ENCODE results near the gene C2orf42. TPM values are rescaled to one million over a fixed set of nuclear protein-coding genes. Genes with fewer than 3 reads are reported as not detected.
A peak's percentile ranks its signal among the peaks of the same experiment; 100 is the strongest.

Gene C2orf42
- total and polyA plus RNA-seq, 2 of the 4 experiments (the other 2 are of a cell fraction) = 7.5 to 31.5 TPM

DNA sequence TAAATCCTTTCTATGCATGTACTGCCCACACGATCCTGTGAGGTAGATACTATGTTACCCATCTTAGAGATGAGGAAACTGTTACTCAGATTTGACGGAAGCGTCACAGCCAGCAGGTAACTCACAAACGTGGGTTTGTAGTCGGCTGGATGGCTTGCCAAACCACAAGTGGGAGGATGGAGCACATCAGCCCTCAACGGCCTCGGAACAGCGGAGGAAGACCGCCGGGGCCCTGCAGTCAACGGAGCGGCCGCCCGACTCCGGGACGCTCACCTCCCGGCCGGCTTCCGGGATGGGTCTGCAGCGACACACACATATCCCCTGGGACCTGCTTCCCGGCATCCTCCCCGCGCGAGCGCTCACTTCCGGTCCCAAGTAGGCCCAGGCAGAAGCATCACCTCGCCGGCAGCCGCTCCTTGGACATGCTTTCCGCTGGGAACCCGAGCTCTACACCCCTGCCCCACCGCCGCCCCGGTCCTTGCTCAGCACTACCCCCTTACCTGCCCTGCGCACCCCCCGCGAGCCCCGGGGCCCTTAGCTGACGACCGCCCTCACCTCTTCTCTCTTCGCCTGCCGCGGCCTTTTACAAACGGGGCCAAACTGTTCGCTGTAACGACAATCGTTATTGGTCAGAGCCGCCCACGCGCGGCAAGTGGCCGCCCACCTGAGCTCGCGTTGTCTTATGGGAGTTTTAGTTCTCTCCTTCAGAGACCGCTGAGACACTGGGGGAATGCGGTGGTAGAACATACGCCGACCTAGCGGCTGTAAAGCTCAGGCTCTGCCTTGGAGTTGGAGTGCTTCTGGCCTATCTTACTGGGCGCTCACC lies at the start of gene C2orf42 (continued):
- TF ChIP-seq CEBPB (IDR thresholded peaks at IDR 0.05; ENCODE audit: low read depth, low read length) = no peak
- TF ChIP-seq MXI1 (IDR thresholded peaks at IDR 0.05; ENCODE audit: borderline replicate concordance, low read depth, low read length) = no peak; the same call in 1 of the 2 replicates
- peak; percentile 96 for TF ChIP-seq POLR2A (IDR thresholded peaks at IDR 0.05; ENCODE audit: low read depth, low read length)
- TF ChIP-seq SMC3 (IDR thresholded peaks at IDR 0.05; ENCODE audit: low read depth, low read length) = no peak
- TF ChIP-seq CHD1 (IDR thresholded peaks at IDR 0.05; ENCODE audit: low read depth, low read length) = no peak

DNA sequence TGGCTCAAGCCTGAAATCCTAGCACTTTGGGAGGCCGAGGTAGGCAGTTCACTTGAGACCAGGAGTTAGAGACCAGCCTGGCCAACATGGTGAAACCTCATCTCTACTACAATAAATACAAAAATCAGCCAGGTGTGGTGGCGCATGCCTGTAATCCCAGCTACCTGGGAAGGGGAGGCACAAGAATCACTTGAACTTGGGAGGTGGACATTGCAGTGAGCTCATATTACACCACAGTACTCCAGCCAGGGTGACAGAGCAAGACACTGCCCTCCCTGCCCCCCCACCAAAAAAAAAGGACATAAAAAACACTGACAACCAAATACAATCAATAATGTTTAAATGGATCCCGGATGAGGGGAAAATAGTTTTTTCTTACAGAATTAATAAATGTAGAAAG lies 49.8 kb upstream of the C2orf42 start:
- no peak for ATAC-seq (ENCODE audit: low read depth)
- WGBS, 2 experiments (ENCODE audit: extremely low coverage in 2 of 2, insufficient read length in 1 of 2) = no CpG with 5 or more reads among the region's 3 CpGs
- no peak for TF ChIP-seq MAZ (IDR thresholded peaks at IDR 0.05; ENCODE audit: borderline replicate concordance, low read depth, low read length)
- no peak for TF ChIP-seq BHLHE40 (IDR thresholded peaks at IDR 0.05; ENCODE audit: low read depth, low read length)
- no peak for TF ChIP-seq MAFK (IDR thresholded peaks at IDR 0.05; ENCODE audit: low read depth, low read length)
- TF ChIP-seq MXI1 (IDR thresholded peaks at IDR 0.05; ENCODE audit: borderline replicate concordance, low read depth, low read length) = no peak
- TF ChIP-seq, protein P1, sequence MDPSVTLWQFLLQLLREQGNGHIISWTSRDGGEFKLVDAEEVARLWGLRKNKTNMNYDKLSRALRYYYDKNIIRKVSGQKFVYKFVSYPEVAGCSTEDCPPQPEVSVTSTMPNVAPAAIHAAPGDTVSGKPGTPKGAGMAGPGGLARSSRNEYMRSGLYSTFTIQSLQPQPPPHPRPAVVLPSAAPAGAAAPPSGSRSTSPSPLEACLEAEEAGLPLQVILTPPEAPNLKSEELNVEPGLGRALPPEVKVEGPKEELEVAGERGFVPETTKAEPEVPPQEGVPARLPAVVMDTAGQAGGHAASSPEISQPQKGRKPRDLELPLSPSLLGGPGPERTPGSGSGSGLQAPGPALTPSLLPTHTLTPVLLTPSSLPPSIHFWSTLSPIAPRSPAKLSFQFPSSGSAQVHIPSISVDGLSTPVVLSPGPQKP (IDR thresholded peaks at IDR 0.05; ENCODE audit: borderline replicate concordance, low read depth, low read length) = no peak
- no peak for TF ChIP-seq NFE2L2 (IDR thresholded peaks at IDR 0.05; ENCODE audit: low read depth, low read length)
- TF ChIP-seq CHD1 (IDR thresholded peaks at IDR 0.05; ENCODE audit: low read depth, low read length) = no peak
- TF ChIP-seq, protein P2, sequence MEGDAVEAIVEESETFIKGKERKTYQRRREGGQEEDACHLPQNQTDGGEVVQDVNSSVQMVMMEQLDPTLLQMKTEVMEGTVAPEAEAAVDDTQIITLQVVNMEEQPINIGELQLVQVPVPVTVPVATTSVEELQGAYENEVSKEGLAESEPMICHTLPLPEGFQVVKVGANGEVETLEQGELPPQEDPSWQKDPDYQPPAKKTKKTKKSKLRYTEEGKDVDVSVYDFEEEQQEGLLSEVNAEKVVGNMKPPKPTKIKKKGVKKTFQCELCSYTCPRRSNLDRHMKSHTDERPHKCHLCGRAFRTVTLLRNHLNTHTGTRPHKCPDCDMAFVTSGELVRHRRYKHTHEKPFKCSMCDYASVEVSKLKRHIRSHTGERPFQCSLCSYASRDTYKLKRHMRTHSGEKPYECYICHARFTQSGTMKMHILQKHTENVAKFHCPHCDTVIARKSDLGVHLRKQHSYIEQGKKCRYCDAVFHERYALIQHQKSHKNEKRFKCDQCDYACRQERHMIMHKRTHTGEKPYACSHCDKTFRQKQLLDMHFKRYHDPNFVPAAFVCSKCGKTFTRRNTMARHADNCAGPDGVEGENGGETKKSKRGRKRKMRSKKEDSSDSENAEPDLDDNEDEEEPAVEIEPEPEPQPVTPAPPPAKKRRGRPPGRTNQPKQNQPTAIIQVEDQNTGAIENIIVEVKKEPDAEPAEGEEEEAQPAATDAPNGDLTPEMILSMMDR (conservative IDR thresholded peaks at IDR 0.05; ENCODE audit: low read depth, low read length) = no peak
- TF ChIP-seq POLR2A (IDR thresholded peaks at IDR 0.05; ENCODE audit: low read depth, low read length) = no peak
- no peak for TF ChIP-seq RAD21 (IDR thresholded peaks at IDR 0.05; ENCODE audit: low read length)
- no peak for TF ChIP-seq RFX5 (IDR thresholded peaks at IDR 0.05; ENCODE audit: low read depth, low read length)

More for the DNA sequence above, 49.8 kb upstream of the C2orf42 start:
- Histone ChIP-seq H3K4me3 (ENCODE audit: insufficient read depth, low read depth, low read length) (no peak overlapping the region), H3K79me1 (ENCODE audit: low read depth in 1 of 2, low read length in 2 of 2) (peaks cover 0 to 43% of the 10 kb centered on the region in 2 experiments; a peak in 3 of 4 replicates), H3K36me3 (ENCODE audit: control insufficient read depth, insufficient read depth, low read length) (peaks cover 7% of the 10 kb centered on the region; the same call in 1 of the 2 replicates), H4K5ac (ENCODE audit: low read depth, low read length) (no peak overlapping the region), H3K18ac (ENCODE audit: low read depth, low read length) (no peak overlapping the region), H2BK5ac (ENCODE audit: low read depth, low read length, poor library complexity, severe bottlenecking) (no peak overlapping the region), H3K4me1 (ENCODE audit: control insufficient read depth, insufficient read depth, low read length) (peaks cover 6% of the 10 kb centered on the region), H3K56ac (ENCODE audit: extremely low read depth, insufficient read depth, low read length) (no peak overlapping the region), H3K27me3 (ENCODE audit: control insufficient read depth, insufficient read depth, low read length) (no peaks in the 10 kb centered on the region), H3K4me2 (ENCODE audit: low read depth, low read length) (no peak overlapping the region), H2BK120ac (ENCODE audit: low read depth, low read length) (no peak overlapping the region), H3K4ac (ENCODE audit: low read depth, low read length) (no peak overlapping the region), H3K23ac (ENCODE audit: low read depth, low read length) (no peak overlapping the region), H3K9me1 (ENCODE audit: insufficient read depth, low read length) (peaks cover 6% of the 10 kb centered on the region; the same call in 1 of the 2 replicates), H2AFZ (replicated peaks; ENCODE audit: low read length, poor library complexity) (no peak overlapping the region), H4K20me1 (ENCODE audit: insufficient read depth, low read length) (peaks cover 79% of the 10 kb centered on the region), H3K14ac (replicated peaks; ENCODE audit: low read depth, low read length) (no peak overlapping the region), H3K9me3 (ENCODE audit: control insufficient read depth, insufficient read depth, low read length) (no peaks in the 10 kb centered on the region), H3K9ac (ENCODE audit: low read depth, low read length) (no peak overlapping the region), H4K91ac (ENCODE audit: insufficient read depth, low read depth, low read length) (no peak overlapping the region), H2BK20ac (ENCODE audit: low read depth, low read length) (no peak overlapping the region), H3K27ac (ENCODE audit: insufficient read depth, low read length) (no peak overlapping the region), H2BK15ac (ENCODE audit: low read depth, low read length) (no peak overlapping the region), H4K8ac (ENCODE audit: low read depth in 2 of 2, low read length in 2 of 2) (no peak overlapping the region), H2AK9ac (replicated peaks; ENCODE audit: low read depth, low read length, poor library complexity) (no peak overlapping the region), H2AK5ac (ENCODE audit: low read depth, low read length) (no peak overlapping the region)
- no peak for DNase-seq
- dilution Hi-C loops (cut with HindIII; ENCODE audit: low sequenced_read_pairs, unreplicated experiment) (no loop called here), in situ Hi-C loops (cut with MboI; ENCODE audit: low sequenced_read_pairs) (loop anchor here (25.0 kb wide), 1 partner anchor 328 kb away; the partner anchor contains the start of gene MXD1), intact Hi-C loops (cut with micrococcal nuclease) (no loop called here)
- ChIA-PET POLR2A (ENCODE audit: unreplicated experiment) (no interaction called here), CTCF (no interaction called here)
- no TSS peak for BruUV-seq (replicated peaks)
